ENCODE data around the gene LRMDA.

DNA sequence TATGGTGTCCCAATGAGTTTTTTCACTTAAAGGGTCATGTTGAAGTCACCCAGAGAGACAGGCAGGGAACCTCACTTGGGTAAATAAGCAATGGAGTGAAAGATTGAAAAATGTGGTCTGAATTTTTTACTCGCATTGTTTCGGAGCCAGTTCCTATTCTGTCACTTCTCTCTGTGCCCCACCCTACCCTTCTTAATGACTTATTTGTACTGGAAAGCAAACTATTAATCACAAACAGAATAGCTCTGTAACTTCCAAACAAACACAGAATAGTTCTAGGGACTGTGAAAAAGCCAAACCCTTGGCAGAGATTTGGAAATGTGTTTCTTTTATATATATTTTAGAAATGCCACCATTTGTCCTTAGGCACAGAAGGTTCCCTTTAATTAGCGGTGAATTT, 76.0 kb downstream of the LRMDA start:
- TF ChIP-seq, protein P1, sequence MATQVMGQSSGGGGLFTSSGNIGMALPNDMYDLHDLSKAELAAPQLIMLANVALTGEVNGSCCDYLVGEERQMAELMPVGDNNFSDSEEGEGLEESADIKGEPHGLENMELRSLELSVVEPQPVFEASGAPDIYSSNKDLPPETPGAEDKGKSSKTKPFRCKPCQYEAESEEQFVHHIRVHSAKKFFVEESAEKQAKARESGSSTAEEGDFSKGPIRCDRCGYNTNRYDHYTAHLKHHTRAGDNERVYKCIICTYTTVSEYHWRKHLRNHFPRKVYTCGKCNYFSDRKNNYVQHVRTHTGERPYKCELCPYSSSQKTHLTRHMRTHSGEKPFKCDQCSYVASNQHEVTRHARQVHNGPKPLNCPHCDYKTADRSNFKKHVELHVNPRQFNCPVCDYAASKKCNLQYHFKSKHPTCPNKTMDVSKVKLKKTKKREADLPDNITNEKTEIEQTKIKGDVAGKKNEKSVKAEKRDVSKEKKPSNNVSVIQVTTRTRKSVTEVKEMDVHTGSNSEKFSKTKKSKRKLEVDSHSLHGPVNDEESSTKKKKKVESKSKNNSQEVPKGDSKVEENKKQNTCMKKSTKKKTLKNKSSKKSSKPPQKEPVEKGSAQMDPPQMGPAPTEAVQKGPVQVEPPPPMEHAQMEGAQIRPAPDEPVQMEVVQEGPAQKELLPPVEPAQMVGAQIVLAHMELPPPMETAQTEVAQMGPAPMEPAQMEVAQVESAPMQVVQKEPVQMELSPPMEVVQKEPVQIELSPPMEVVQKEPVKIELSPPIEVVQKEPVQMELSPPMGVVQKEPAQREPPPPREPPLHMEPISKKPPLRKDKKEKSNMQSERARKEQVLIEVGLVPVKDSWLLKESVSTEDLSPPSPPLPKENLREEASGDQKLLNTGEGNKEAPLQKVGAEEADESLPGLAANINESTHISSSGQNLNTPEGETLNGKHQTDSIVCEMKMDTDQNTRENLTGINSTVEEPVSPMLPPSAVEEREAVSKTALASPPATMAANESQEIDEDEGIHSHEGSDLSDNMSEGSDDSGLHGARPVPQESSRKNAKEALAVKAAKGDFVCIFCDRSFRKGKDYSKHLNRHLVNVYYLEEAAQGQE (IDR thresholded peaks at IDR 0.05; ENCODE audit: low read depth, low read length): no peak
- TF ChIP-seq, protein P2, sequence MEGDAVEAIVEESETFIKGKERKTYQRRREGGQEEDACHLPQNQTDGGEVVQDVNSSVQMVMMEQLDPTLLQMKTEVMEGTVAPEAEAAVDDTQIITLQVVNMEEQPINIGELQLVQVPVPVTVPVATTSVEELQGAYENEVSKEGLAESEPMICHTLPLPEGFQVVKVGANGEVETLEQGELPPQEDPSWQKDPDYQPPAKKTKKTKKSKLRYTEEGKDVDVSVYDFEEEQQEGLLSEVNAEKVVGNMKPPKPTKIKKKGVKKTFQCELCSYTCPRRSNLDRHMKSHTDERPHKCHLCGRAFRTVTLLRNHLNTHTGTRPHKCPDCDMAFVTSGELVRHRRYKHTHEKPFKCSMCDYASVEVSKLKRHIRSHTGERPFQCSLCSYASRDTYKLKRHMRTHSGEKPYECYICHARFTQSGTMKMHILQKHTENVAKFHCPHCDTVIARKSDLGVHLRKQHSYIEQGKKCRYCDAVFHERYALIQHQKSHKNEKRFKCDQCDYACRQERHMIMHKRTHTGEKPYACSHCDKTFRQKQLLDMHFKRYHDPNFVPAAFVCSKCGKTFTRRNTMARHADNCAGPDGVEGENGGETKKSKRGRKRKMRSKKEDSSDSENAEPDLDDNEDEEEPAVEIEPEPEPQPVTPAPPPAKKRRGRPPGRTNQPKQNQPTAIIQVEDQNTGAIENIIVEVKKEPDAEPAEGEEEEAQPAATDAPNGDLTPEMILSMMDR (IDR thresholded peaks at IDR 0.05 in 2 of 3, conservative IDR thresholded peaks at IDR 0.05 in 1 of 3; ENCODE audit: control insufficient read depth in 2 of 3, extremely low read depth in 1 of 3, insufficient read depth in 1 of 3, low read depth in 3 of 3, low read length in 3 of 3): no peak
- no peak for TF ChIP-seq SREBF2 (IDR thresholded peaks at IDR 0.05; ENCODE audit: low read length)
- no peak for TF ChIP-seq ATF7 (IDR thresholded peaks at IDR 0.05; ENCODE audit: low read depth)
- no peak for TF ChIP-seq JUNB (IDR thresholded peaks at IDR 0.05)
- no peak for TF ChIP-seq PAX5 (IDR thresholded peaks at IDR 0.05; ENCODE audit: borderline replicate concordance, low read depth, low read length)
- TF ChIP-seq, protein P3, sequence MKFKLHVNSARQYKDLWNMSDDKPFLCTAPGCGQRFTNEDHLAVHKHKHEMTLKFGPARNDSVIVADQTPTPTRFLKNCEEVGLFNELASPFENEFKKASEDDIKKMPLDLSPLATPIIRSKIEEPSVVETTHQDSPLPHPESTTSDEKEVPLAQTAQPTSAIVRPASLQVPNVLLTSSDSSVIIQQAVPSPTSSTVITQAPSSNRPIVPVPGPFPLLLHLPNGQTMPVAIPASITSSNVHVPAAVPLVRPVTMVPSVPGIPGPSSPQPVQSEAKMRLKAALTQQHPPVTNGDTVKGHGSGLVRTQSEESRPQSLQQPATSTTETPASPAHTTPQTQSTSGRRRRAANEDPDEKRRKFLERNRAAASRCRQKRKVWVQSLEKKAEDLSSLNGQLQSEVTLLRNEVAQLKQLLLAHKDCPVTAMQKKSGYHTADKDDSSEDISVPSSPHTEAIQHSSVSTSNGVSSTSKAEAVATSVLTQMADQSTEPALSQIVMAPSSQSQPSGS (IDR thresholded peaks at IDR 0.05; ENCODE audit: low read length): no peak
- TF ChIP-seq, protein P4, sequence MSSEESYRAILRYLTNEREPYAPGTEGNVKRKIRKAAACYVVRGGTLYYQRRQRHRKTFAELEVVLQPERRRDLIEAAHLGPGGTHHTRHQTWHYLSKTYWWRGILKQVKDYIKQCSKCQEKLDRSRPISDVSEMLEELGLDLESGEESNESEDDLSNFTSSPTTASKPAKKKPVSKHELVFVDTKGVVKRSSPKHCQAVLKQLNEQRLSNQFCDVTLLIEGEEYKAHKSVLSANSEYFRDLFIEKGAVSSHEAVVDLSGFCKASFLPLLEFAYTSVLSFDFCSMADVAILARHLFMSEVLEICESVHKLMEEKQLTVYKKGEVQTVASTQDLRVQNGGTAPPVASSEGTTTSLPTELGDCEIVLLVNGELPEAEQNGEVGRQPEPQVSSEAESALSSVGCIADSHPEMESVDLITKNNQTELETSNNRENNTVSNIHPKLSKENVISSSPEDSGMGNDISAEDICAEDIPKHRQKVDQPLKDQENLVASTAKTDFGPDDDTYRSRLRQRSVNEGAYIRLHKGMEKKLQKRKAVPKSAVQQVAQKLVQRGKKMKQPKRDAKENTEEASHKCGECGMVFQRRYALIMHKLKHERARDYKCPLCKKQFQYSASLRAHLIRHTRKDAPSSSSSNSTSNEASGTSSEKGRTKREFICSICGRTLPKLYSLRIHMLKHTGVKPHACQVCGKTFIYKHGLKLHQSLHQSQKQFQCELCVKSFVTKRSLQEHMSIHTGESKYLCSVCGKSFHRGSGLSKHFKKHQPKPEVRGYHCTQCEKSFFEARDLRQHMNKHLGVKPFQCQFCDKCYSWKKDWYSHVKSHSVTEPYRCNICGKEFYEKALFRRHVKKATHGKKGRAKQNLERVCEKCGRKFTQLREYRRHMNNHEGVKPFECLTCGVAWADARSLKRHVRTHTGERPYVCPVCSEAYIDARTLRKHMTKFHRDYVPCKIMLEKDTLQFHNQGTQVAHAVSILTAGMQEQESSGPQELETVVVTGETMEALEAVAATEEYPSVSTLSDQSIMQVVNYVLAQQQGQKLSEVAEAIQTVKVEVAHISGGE (CRISPR knock-in tag; IDR thresholded peaks at IDR 0.05): no peak

All from GM12878 (cell line).